ENCODE measurements around the gene RMI2.

Gene RMI2

GRCh38 chr16:11400076-11400475, 54.8 kb downstream of the RMI2 start:
- DNase-seq = no peak

Measured in fibroblast of skin of abdomen (primary cell).